GM18951 (cell line): ENCODE results near the gene ICE1.

ENCODE experiments used
- POLR2A ChIP-seq: IDR thresholded peaks from 4 replicates; pipeline ENCODE4 v1.6.1; 2011; ENCODE audit warnings: mild to moderate bottlenecking; ENCODE audit not compliant: insufficient read length, insufficient read depth; ENCODE audit errors: extremely low read depth
- in situ Hi-C: fragments of 300-500 bp; cut with MboI; formaldehyde crosslinking; loops from one replicate; pipeline ENCODE4 v1.12.0; 2022; ENCODE audit warnings: low sequenced_read_pairs, mixed read lengths, inconsistent platforms; ENCODE audit not compliant: unreplicated experiment

Gene ICE1

DNA sequence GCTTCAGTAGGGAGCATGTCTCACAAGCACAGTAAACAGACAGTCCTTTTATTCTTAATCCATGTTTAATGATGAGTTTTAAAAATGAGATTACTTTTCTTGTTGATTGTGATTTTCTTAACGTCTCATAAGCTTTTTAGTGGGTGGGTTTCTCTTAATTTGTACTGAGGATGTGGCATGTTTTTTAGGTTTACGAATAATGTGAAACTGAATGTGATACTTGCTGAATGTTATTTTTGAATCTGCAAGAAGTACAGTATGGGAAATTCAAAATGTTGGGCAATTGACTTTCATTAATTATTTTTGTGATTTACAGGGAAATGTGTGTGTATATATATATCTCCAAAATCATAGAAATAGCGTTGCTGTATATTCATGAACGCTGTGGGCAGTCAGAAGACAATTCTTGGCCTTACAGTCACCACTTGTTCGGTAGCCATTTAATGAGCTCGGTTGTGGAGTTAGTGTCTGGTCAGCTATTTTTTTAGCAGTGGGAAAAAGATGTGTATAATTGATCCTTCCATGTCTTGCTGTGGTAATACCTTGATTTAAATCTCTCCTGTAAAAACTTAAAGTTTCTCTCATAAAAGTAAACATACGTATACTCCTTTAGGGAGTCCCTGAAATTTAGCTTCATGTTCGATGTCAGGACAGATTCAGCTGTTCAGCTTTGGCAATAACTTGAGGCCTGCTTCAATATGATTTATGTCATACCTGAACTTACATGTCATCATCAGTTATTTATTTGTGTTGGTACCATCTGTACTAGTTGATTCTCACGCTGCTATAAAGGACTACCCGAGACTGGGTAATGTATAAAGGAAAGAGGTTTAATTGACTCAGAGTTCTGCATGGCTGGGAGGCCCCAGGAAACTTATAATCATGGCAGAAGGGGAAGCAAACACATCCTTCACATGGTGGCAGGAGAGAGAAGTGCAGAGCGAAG is 15.0 kb downstream of the ICE1 start:
- in situ Hi-C loops = no loop called here
- TF ChIP-seq POLR2A = no peak

GRCh38 chr5:5451863-5452262 is 29.4 kb downstream of the ICE1 start:
- no peak for TF ChIP-seq POLR2A

DNA sequence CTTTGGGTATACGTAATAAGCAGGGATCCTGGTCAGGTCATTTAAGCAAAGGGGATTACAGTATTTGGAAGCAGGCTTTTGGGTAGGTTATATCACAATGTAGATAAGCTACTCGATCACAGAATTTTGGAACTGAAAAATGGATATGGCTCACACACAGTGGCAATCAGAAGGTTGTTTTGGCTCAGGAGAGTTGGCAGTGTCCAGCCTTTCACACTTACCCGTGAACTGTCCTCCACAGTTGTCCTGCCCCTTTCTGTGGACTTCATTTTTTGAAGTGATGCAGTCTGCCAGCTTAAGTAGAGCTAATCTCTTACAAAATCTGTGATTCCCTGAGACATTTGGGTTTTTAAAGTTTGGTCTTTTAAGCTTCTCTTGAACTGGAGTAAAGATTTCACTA is 30.7 kb downstream of the ICE1 start:
- no peak for TF ChIP-seq POLR2A
- in situ Hi-C loops = no loop called here

More at GRCh38 chr5:5451863-5452262, 29.4 kb downstream of the ICE1 start:
- in situ Hi-C loops = no loop called here

GRCh38 chr5:5454391-5454790 is 31.9 kb downstream of the ICE1 start:
- TF ChIP-seq POLR2A = no peak
- in situ Hi-C loops = no loop called here

DNA sequence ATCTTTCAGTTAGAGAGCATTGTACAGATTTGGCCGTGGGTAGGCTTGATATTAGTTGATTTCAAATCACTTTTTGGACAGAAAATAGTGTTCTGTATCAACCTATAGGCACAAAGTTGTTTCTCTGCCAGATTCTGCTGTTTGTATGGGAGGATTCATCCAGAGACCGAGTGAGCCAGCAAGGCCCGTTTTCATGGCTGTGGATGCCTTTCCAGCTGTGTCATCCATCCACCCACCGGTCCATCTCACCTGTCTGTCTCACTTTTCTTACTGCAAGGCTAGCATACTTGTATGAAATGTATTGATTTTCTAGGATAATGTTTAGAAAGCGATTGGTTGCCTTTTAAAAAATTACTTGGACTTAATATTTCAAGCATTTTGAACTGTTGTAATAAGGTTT is 34.4 kb downstream of the ICE1 start:
- in situ Hi-C loops = no loop called here
- TF ChIP-seq POLR2A = no peak

- TF ChIP-seq POLR2A = no peak
- in situ Hi-C loops = no loop called here
These were observed 37.8 kb downstream of the ICE1 start for GRCh38 chr5:5460311-5460710.

- no peak for TF ChIP-seq POLR2A
- in situ Hi-C loops = no loop called here
These were observed 38.5 kb downstream of the ICE1 start for GRCh38 chr5:5461012-5461411.

- in situ Hi-C loops = no loop called here
- TF ChIP-seq POLR2A = no peak
These were observed 41.7 kb downstream of the ICE1 start for GRCh38 chr5:5464036-5464715.

GRCh38 chr5:5466227-5466626 is 43.8 kb downstream of the ICE1 start:
- in situ Hi-C loops = no loop called here
- no peak for TF ChIP-seq POLR2A

- in situ Hi-C loops = no loop called here
- no peak for TF ChIP-seq POLR2A
These were observed 45.3 kb downstream of the ICE1 start for GRCh38 chr5:5467737-5468136.

DNA sequence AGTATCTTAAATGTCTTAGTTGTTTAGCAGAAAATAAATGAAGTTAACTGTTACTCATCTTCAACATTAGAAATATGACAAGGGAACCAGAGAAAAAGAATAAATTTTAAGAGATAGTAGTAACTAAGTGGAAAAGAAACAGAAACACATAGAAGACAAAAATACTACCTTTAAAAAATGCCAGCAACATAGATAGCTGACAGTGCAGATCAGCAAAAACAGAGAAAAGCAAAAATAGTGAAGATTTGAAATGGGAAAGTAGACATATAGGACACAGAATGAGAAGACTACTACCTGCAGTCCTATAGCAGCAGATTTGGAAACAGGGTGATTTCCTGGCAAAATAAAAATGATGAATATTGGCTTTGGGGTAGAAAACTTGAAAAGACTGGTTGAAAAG is 48.5 kb downstream of the ICE1 start:
- in situ Hi-C loops = no loop called here
- TF ChIP-seq POLR2A = no peak

DNA sequence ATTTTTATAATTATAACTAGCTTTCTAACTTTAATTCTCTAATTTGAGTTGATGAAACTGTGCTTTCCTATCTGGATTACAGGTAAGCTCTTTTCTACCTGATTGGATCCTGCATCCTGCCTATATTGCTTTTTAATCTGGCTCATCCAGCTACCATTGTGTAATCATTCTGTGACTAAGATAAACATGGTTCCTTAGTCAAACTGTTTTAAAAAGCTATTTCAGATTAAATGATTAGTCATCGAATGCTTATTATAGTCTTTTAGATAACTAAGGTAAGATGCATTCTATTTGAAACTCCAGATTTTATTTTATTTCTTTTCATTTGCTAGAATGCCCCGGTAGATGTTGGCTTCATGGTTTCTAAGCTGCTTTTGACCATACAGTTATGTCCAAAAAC is 50.7 kb downstream of the ICE1 start:
- no peak for TF ChIP-seq POLR2A
- in situ Hi-C loops = no loop called here

- no peak for TF ChIP-seq POLR2A
- in situ Hi-C loops = loop anchor here (25.0 kb wide), 2 partner anchors 412 to 1262 kb away; no protein-coding TSS in a partner anchor
These were observed 52.5 kb downstream of the ICE1 start for GRCh38 chr5:5474961-5475360.

GRCh38 chr5:5475975-5476374 is 53.5 kb downstream of the ICE1 start:
- in situ Hi-C loops = loop anchor here (25.0 kb wide), 2 partner anchors 411 to 1261 kb away; no protein-coding TSS in a partner anchor
- TF ChIP-seq POLR2A = no peak

DNA sequence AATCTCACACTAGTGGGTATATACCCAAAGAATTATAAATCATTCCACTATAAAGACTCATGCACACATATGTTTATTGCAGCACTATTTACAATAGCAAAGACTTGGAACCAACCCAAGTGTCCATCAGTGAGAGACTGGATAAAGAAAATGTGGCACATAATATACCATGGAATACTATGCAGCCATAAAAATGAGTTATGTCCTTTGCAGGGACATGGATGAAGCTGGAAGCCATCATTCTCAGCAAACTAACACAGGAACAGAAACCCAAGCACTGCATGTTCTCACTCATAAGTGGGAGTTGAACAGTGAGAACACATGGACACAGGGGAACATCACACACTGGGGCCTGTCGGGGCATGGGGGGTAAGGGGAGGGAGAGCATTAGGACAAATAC is 57.1 kb downstream of the ICE1 start:
- in situ Hi-C loops = loop anchor here (25.0 kb wide), 2 partner anchors 408 to 1258 kb away; no protein-coding TSS in a partner anchor
